ENCODE results near the gene CHRNA4.
"Not testable (repeated sequence)": the region's sequence is repeated elsewhere in the genome, so short reads cannot be mapped to it uniquely, and the experiment has no call there.

Gene CHRNA4

GRCh38 chr20:63306673-63307537, 54.2 kb downstream of the CHRNA4 start:
- DNase-seq = no peak

GRCh38 chr20:63305933-63306672, 55.0 kb downstream of the CHRNA4 start:
- not testable (repeated sequence) for DNase-seq

- no peak for DNase-seq
These were observed 55.8 kb downstream of the CHRNA4 start for GRCh38 chr20:63305393-63305792.

- DNase-seq = no peak
These were observed 58.0 kb downstream of the CHRNA4 start for GRCh38 chr20:63303095-63303666.

GRCh38 chr20:63301671-63302070, 59.5 kb downstream of the CHRNA4 start:
- DNase-seq = no peak

GRCh38 chr20:63298731-63299312, 62.3 kb downstream of the CHRNA4 start:
- no peak for DNase-seq

- DNase-seq = no peak
These were observed 63.2 kb downstream of the CHRNA4 start for GRCh38 chr20:63297796-63298572.

- DNase-seq = no peak
These were observed 63.8 kb downstream of the CHRNA4 start for GRCh38 chr20:63297371-63297781.

GRCh38 chr20:63296531-63297299, 64.4 kb downstream of the CHRNA4 start:
- no peak for DNase-seq

- no peak for DNase-seq
These were observed 65.3 kb downstream of the CHRNA4 start for GRCh38 chr20:63295846-63296245.

GRCh38 chr20:63295422-63295821, 65.7 kb downstream of the CHRNA4 start:
- no peak for DNase-seq

GRCh38 chr20:63295018-63295417, 66.1 kb downstream of the CHRNA4 start:
- no peak for DNase-seq

GRCh38 chr20:63294536-63294900, 66.6 kb downstream of the CHRNA4 start:
- DNase-seq = no peak

GRCh38 chr20:63293871-63294535, 67.1 kb downstream of the CHRNA4 start:
- no peak for DNase-seq

GRCh38 chr20:63293456-63293855, 67.7 kb downstream of the CHRNA4 start:
- DNase-seq = no peak

Data from hematopoietic multipotent progenitor cell treated with erythropoietin and hydrocortisone succinate and interleukin-3 and kit ligand, for 8 days (in vitro differentiated cells).